Epithelial cell of proximal tubule (primary cell): ENCODE data around the gene FAM219A. TPM values are rescaled to one million over a fixed set of nuclear protein-coding genes. Genes with fewer than 3 reads are reported as not detected.

Experiments
- DNase-seq: peaks from one replicate; pipeline ENCODE4 v3.0.0-alpha.2; 2011; ENCODE audit warnings: low read depth
- H3K4me3 ChIP-seq: 2 replicates; pipeline ENCODE4 v1.5.1; 2011; ENCODE audit warnings: low read depth, mild to moderate bottlenecking, low read length
- total RNA-seq: library from RNA; depleted of rRNA; stranded (reverse); fragments of >200 nt; gene quantifications from 2 replicates; pipeline ENCODE4 v1.2.3, GENCODE V29; 2015
- TF ChIP-seq, protein P1 (sequence below): conservative IDR thresholded peaks from 2 replicates; pipeline ENCODE4 v1.5.1; 2012; ENCODE audit warnings: low read depth, mild to moderate bottlenecking, low read length

Gene FAM219A
- total RNA-seq, 1 donor from 2014 or later: 30.7 TPM

DNA sequence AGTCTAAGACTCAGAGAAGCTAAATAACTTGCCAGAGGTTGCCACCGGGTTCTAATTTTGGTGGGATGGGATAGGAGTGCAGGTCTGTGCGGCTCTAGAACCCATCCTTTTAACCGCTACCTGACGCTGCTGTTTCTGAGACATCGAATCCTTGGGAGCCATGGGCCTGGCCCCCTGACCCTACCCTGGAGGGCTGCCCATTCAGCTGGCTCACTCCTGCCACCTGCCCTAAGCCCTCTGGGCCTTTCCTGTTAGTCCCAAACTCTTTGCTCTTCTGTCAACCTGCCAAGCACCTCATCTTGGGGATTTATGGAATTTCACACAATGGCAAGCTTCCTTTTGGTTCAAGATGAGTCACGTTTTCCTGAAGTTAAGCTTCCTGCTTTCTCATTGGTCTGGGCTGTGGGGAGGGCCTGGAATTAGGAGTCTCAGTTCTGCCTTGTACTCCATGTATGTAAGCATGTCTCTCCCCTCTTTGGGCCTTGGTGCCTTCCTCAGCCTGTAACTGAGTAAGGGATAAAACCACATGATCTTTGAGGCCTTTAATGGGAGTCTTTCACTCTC lies 37.9 kb upstream of the FAM219A start:
- H3K4me3 ChIP-seq: no peak overlapping the region
- TF ChIP-seq, protein P1, sequence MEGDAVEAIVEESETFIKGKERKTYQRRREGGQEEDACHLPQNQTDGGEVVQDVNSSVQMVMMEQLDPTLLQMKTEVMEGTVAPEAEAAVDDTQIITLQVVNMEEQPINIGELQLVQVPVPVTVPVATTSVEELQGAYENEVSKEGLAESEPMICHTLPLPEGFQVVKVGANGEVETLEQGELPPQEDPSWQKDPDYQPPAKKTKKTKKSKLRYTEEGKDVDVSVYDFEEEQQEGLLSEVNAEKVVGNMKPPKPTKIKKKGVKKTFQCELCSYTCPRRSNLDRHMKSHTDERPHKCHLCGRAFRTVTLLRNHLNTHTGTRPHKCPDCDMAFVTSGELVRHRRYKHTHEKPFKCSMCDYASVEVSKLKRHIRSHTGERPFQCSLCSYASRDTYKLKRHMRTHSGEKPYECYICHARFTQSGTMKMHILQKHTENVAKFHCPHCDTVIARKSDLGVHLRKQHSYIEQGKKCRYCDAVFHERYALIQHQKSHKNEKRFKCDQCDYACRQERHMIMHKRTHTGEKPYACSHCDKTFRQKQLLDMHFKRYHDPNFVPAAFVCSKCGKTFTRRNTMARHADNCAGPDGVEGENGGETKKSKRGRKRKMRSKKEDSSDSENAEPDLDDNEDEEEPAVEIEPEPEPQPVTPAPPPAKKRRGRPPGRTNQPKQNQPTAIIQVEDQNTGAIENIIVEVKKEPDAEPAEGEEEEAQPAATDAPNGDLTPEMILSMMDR: no peak
- DNase-seq: no peak

DNA sequence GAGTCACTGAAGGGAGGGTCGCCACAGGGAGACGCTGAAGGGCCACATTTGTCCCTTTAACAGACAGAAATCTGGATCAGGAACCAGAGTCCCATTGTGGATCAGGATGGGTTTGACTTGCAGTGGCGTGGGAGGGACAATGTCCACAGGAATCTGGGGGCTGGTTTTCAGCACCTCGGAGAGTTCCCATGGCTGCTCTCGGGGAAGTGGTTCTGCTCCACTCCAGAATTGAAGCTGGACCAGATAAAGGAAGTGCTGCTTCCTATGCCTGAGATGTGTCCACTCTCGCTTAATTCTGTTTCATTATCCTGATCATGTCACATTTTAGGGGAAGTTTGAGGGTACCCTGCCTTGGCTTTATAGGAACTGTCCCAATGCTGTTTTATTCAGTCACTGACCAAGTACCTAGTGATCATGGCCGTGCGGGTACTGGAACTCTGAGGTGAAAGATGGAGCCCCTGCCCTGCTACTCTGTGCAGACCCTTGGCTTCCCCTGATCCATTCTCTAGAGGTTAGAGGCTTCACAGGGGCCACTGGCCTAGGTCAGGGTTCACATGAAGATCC lies 35.7 kb upstream of the FAM219A start:
- H3K4me3 ChIP-seq: no peak overlapping the region
- TF ChIP-seq, protein P1: no peak
- no peak for DNase-seq

DNA sequence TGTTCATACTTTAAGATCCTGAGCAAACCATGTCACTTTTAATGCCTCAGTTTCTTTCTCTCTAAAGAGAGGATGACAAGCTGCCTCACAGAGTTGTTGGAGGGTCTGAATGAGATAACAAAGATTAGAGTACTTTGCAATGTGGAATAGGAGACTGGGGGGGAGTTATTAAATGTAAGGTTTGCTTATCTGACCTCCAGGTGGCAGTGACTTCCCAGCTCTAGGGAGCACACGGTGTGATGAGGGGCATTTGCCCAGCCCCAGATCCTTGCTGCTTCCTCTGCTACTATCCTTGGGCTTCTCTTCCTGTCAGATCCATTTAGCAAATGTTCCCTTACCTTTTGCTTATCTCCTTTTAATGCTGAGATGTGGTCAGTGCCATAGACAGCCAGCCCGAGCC lies 33.7 kb upstream of the FAM219A start:
- TF ChIP-seq, protein P1: no peak
- no peak for DNase-seq
- H3K4me3 ChIP-seq: no peak overlapping the region

DNA sequence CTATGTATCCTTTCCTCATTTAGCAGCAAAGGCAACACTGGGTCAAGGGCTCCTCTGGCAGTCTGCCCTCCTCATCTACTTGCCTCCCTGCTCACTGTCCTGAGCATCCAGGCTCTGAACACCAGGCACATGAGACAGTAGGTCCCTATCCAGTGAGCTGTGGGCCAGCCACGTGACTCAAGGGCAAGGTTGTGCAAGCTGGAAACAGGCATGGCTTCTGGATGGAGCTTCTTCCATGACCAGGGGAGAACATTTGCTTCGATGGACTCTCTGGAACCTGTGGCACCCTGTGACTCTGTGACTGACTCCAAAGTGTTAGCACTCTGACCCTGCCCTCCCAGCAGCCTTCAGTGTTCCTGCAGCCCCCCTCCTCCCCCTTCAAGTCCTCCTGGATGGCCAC lies 33.2 kb upstream of the FAM219A start:
- TF ChIP-seq, protein P1: no peak
- DNase-seq: no peak
- no peak overlapping the region for H3K4me3 ChIP-seq

DNA sequence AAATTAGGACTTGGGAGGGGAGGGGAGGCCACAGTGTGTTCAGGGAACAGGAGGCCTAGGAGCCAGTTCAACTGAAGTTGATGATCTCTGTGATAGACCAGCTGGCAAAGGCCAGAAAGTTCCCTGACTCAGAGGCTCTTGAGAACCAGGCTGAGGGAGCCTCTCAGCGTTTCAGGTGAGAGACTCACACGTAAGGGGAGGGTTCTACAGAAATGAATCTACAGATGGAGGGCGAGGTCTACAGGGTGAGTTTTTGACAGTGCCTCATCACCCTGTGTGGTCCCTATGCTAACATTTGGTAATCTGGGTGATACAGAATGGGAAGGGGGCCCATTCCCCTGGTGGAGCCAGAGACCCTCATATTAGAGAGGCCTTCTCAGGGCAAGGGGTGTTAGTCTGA lies 32.4 kb upstream of the FAM219A start:
- H3K4me3 ChIP-seq: no peak overlapping the region
- TF ChIP-seq, protein P1: no peak
- DNase-seq: no peak

DNA sequence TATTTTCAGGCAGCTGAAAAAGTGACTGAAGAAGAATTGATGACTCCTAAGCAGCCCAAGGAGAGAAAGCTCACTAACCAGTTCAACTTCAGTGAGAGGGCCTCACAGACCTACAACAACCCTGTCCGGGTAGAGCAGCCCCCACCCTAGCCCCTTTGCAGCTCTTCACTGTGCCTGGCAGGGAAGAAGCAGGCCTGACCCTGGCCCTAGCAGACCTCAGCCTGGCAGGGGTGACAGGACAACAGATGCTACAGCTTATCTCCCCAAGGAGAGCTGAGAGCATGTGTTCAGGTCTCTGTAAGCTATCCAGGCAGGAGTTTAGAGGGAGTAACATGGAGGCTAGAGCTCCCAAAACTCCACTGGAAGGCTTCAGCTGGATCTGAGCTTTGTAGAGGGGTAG lies 32.0 kb upstream of the FAM219A start:
- no peak overlapping the region for H3K4me3 ChIP-seq
- TF ChIP-seq, protein P1: no peak
- no peak for DNase-seq

DNA sequence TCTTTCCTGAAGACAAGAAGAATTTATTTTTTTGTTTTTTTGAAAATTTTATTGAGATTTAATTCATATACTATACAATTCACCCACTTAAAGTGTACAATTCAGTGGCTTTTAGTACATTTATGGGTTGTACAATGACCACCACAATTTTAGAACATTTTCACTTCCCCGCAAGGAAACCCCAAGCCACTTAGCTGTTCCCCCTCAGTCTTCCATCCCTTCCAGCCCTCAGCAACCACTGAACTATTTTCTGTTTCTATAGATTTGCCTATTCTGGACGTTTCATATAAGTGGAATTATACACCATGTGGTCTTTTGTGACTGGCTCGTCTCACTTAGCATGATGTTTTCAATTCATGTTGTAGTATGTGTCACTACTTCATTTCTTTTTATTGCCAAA lies 28.2 kb upstream of the FAM219A start:
- DNase-seq: no peak
- no peak overlapping the region for H3K4me3 ChIP-seq
- TF ChIP-seq, protein P1: no peak
